SW480 (cell line): Measurements from ENCODE around the gene CHMP2A.
"Not testable (repeated sequence)": the region's sequence is repeated elsewhere in the genome, so short reads cannot be mapped to it uniquely, and the experiment has no call there.

Source experiments
- DNase-seq: peaks from one replicate; pipeline ENCODE4 v3.0.0-alpha.2; 2016; ENCODE audit warnings: low spot score

The CHMP2A gene

DNA sequence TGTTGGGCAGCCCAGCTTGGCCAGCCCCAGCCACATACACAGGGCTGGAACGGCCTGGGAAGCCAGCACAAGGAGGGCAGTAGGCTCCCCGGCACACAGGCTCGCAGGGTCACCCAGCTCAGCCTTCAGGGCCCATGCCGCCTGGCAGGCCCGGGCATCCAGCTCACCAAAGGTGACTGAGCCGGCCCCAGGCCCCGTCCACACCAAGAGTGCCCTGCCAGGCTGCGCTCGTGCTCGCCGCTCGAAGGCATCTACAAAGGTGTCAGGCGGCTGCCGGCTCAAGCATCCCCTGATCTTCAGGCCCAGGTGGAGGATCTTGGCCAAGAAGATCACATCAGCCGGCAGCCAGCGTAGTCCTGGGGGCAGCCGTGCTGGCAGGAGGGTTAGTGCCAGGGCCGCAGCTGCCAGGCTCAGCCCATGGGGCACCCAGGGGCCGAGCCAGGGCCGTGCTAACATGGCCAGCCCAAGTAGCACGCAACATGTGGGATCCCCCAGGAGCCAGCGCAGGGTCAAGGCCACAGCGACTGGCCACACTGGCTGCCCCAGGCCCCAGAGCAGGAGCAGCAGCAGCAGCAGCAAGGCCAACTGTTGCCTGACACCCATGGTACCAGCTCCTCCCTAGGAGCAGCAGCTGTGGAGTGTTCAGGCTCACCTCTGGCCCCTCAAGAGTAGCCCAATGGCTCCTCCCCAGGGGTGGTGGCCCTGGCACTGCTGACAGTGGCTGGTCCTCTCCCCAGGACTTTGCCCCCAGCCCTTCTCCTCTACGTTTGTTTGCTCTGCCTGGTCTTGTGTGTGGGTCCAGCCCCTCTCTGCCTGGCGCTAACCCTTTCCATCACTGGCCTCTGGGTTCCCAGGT lies 43.3 kb downstream of the CHMP2A start, which contains the start of gene SLC27A5:
TSS of gene SLC27A5 (minus strand) at position 640 of the 856 bp plus-strand sequence. CDS start at position 603, 37 bp downstream.
- DNase-seq: no peak

DNA sequence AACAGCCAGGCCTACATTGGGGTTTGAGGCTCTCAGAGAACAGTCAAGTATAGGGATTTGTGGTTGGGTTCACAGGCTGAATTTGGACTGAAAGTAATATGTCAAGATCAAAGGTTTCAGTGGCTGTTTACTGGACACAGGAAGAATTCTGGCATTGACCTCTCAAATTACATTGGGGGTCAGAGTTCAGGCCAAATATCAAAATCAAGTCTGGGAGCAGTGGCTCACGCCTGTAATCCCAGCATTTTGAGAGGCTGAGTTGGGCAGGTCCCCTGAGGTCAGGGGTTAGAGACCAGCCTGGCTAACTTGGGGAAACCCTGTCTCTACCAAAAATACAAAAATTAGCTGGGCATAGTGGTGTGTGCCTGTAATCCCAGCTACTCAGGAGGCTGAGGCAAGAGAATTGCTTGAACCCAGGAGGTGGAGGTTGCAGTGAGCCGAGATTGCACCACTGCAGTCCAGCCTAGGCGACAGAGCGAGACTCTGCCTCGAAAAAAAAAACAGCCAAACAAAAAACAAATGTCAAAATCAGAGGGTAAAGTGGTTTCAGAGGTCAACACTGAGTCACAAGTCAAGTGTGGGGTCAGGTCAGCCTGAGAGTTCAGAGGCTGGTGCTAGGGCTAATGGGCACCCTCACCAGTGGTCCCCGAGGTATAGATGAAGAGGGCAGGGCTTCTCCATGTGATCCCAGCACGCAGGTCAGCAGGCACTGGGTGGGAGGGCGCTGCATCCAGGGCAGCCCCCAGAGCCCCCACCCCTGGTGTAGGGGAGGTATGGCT lies 44.6 kb downstream of the CHMP2A start:
- DNase-seq: no peak

DNA sequence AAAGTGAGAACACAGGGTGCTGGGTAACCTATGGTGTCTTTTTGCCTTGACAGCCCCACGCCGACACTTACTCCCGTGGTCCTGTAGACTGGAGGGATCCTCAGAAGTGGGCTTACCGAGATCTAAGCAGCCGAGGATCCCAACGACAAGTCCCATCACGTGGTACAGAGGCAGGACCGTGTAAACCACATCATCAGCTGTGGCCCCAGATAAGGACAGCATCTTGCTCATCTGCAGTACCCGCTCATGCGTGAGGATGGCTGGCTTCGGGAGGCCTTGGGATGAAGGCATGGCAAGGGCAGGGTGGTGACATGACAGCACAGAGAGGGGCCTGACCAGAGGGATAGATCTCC lies 45.2 kb downstream of the CHMP2A start:
- no peak for DNase-seq

DNA sequence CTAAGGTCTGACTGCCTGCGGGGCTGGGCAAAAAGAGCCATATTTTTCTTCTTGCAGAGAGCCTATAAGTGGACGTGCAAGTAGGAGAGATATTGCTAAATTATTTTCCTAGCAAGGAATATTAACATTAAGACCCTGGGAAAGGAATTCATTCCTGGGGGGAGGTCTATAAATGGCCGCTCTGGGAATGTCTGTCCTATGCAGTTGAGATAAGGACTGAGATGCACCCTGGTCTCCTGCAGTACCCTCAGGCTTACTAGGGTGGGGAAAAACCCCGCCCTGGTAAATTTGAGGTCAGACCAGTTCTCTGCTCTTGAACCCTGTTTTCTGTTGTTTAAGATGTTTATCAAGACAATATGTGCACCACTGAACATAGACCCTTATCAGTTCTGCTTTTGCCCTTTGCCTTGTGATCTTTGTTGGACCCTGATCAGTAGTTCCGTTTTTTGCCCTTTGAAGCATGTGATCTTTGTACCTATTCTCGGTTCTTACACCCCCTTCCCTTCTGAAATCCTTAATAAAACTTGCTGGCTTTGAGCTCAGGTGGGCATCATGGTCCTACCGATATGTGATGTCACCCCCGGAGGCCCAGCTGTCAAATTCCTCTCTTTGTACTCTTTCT lies 47.2 kb downstream of the CHMP2A start:
- not testable (repeated sequence) for DNase-seq
